Astrocyte (in vitro differentiated cells and primary cell): Measurements from ENCODE around the gene PAQR4. TPM values are rescaled to one million over a fixed set of nuclear protein-coding genes. Genes with fewer than 3 reads are reported as not detected.
A peak's percentile ranks its signal among the peaks of the same experiment; 100 is the strongest.

ENCODE experiments used
- DNase-seq: peaks from one replicate; pipeline ENCODE4 v3.0.0-alpha.2; 2010; ENCODE audit warnings: low read depth
- FAIRE-seq: peaks from 2 replicates; lab custom pipeline; 2011; peaks lifted over from hg19 to GRCh38; lab: Jason Lieb, UNC
- H2AFZ ChIP-seq: 2 replicates; pipeline ENCODE4 v1.6.0; 2012; ENCODE audit warnings: low read depth, low read length, inconsistent platforms
- H3K27ac ChIP-seq: 2 replicates; pipeline ENCODE4 v1.5.1; 2011; ENCODE audit warnings: low read depth, low read length, inconsistent platforms
- H3K27me3 ChIP-seq: 2 replicates; pipeline ENCODE4 v1.6.0; 2011; ENCODE audit warnings: low read length, inconsistent platforms; ENCODE audit not compliant: insufficient read depth
- H3K36me3 ChIP-seq: 2 replicates; pipeline ENCODE4 v1.5.1; 2011; ENCODE audit warnings: low read length, inconsistent platforms; ENCODE audit not compliant: insufficient read depth
- H3K4me1 ChIP-seq: 2 replicates; pipeline ENCODE4 v1.5.1; 2011; ENCODE audit warnings: low read length, inconsistent platforms; ENCODE audit not compliant: insufficient read depth
- H3K4me2 ChIP-seq: 2 replicates; pipeline ENCODE4 v1.6.0; 2012; ENCODE audit warnings: low read length, inconsistent platforms
- H3K4me3 ChIP-seq: 2 replicates; pipeline ENCODE4 v1.5.1; 2011; ENCODE audit warnings: low read depth, mild to moderate bottlenecking, low read length, inconsistent platforms; ENCODE audit not compliant: insufficient read depth
- H3K79me2 ChIP-seq: 2 replicates; pipeline ENCODE4 v1.6.0; 2012; ENCODE audit warnings: mild to moderate bottlenecking, low read length, inconsistent platforms; ENCODE audit not compliant: insufficient read depth
- H3K9ac ChIP-seq: 2 replicates; pipeline ENCODE4 v1.6.0; 2012; ENCODE audit warnings: mild to moderate bottlenecking, low read length, inconsistent platforms
- H3K9me3 ChIP-seq: 2 replicates; pipeline ENCODE4 v1.5.1; 2012; ENCODE audit warnings: low read depth, mild to moderate bottlenecking, low read length, inconsistent platforms; ENCODE audit not compliant: insufficient read depth
- H4K20me1 ChIP-seq: 2 replicates; pipeline ENCODE4 v1.6.0; 2012; ENCODE audit warnings: low read length, inconsistent platforms; ENCODE audit not compliant: insufficient read depth
- H3K27ac Mint-ChIP-seq: one replicate; pipeline ENCODE4 v1.8.0; 2021; ENCODE audit warnings: mild to moderate bottlenecking, mixed read lengths; ENCODE audit not compliant: unreplicated experiment
- H3K27me3 Mint-ChIP-seq: one replicate; pipeline ENCODE4 v1.8.0; 2021; ENCODE audit warnings: low read depth, mixed read lengths; ENCODE audit not compliant: unreplicated experiment
- H3K36me3 Mint-ChIP-seq: one replicate; pipeline ENCODE4 v1.8.0; 2021; ENCODE audit warnings: low read depth, mixed read lengths; ENCODE audit not compliant: unreplicated experiment
- H3K4me1 Mint-ChIP-seq: one replicate; pipeline ENCODE4 v1.8.0; 2021; ENCODE audit warnings: low read depth, mixed read lengths; ENCODE audit not compliant: unreplicated experiment
- H3K4me3 Mint-ChIP-seq: one replicate; pipeline ENCODE4 v1.8.0; 2021; ENCODE audit warnings: mild to moderate bottlenecking, moderate library complexity, mixed read lengths; ENCODE audit not compliant: unreplicated experiment
- H3K9me3 Mint-ChIP-seq: one replicate; pipeline ENCODE4 v1.8.0; 2021; ENCODE audit warnings: mild to moderate bottlenecking, mixed read lengths; ENCODE audit not compliant: unreplicated experiment
- EZH2 ChIP-seq: IDR thresholded peaks from 2 replicates; pipeline ENCODE4 v1.6.1; 2012; ENCODE audit warnings: mild to moderate bottlenecking, low read length, inconsistent platforms; ENCODE audit not compliant: insufficient read depth
- total RNA-seq: library from RNA; stranded (reverse); gene quantifications from 2 replicates; pipeline ENCODE4 v1.2.1, GENCODE V29; 2021
- TF ChIP-seq, protein P1 (sequence below): IDR thresholded peaks from 2 replicates; pipeline ENCODE4 v1.5.1; 2011; ENCODE audit warnings: low read depth, mild to moderate bottlenecking, inconsistent platforms, low read length, moderate library complexity; ENCODE audit not compliant: insufficient read depth

Gene PAQR4
- total RNA-seq, 1 donor from 2014 or later, result 4.8 TPM

DNA sequence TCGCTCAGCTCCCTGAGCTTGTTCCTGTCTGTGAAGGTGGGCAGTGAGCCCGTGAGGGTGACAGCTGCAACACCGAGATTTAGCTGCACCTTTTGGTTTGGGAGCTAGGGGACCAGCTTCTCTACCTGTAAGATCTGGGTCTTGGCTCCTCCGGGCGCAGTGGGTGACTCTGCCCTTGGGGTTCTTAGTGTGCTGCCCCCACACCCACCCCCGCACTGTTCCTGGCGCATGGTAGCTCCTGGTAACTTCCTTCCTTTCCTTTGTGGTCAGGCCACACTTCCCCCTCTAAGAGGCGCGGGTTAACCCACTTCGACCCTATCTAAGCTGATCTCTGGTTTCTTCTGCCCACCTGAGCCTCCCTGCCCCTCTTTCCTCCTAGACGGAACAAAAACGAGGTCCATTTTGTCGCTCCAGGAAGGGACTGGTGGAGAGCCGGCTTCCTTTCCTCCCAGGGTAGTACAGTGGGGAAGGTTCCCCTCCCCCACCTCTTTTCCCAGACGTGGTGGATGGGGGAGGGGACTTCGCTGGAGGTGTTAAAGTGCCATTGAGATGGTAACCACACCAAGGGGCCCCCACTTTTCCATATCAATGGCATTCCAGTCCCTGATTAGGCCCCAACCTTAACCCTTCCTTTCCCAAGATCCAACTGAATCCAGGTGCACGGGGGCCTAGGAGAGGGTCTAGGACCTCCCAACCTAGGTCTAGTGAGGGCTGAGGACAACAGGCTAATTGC is 39.0 kb downstream of the PAQR4 start:
- peak overlapping the region; percentile 65 for H3K4me3 Mint-ChIP-seq
- peaks cover 42% of the 10 kb centered on the region for H3K27me3 ChIP-seq
- H3K4me2 ChIP-seq, result no peak overlapping the region

DNA sequence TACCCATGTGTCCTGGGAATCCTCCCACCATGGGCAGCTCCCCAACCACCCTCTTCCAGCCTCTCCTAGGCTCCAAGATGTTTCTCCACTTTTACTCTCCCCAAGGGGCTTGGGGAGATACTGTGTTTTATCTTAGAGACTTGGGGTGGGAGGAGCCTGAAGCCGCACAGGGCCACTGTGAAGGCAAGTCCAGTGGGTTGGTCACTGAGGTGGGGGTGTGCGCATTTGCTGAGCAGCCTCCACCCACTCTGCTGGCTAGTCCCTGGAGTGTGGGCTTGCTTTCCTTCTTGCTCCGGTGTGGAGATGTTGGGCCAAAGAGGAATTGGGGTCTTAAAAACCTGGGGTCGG is 39.5 kb downstream of the PAQR4 start:
- no peaks in the 10 kb centered on the region for H3K36me3 ChIP-seq
- H3K36me3 Mint-ChIP-seq, result no peaks in the 10 kb centered on the region
- no peak overlapping the region for H3K4me3 ChIP-seq
- H3K27ac ChIP-seq, result no peak overlapping the region
- DNase-seq (no peak), FAIRE-seq (no peak)
- no peaks in the 10 kb centered on the region for H3K79me2 ChIP-seq
- peaks cover 5% of the 10 kb centered on the region for H4K20me1 ChIP-seq
- H3K4me3 Mint-ChIP-seq, result peak overlapping the region; percentile 65
- TF ChIP-seq, protein P1, sequence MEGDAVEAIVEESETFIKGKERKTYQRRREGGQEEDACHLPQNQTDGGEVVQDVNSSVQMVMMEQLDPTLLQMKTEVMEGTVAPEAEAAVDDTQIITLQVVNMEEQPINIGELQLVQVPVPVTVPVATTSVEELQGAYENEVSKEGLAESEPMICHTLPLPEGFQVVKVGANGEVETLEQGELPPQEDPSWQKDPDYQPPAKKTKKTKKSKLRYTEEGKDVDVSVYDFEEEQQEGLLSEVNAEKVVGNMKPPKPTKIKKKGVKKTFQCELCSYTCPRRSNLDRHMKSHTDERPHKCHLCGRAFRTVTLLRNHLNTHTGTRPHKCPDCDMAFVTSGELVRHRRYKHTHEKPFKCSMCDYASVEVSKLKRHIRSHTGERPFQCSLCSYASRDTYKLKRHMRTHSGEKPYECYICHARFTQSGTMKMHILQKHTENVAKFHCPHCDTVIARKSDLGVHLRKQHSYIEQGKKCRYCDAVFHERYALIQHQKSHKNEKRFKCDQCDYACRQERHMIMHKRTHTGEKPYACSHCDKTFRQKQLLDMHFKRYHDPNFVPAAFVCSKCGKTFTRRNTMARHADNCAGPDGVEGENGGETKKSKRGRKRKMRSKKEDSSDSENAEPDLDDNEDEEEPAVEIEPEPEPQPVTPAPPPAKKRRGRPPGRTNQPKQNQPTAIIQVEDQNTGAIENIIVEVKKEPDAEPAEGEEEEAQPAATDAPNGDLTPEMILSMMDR, result no peak
- TF ChIP-seq EZH2, result no peak
- H3K27me3 Mint-ChIP-seq, result peaks cover 2% of the 10 kb centered on the region
- no peaks in the 10 kb centered on the region for H3K9me3 Mint-ChIP-seq
- H3K27me3 ChIP-seq, result peaks cover 47% of the 10 kb centered on the region
- no peak overlapping the region for H2AFZ ChIP-seq
- no peak overlapping the region for H3K27ac Mint-ChIP-seq
- H3K4me2 ChIP-seq, result no peak overlapping the region
- peaks cover 22% of the 10 kb centered on the region for H3K4me1 ChIP-seq
- peaks cover 17% of the 10 kb centered on the region for H3K4me1 Mint-ChIP-seq
- H3K9ac ChIP-seq, result no peak overlapping the region
- H3K9me3 ChIP-seq, result no peaks in the 10 kb centered on the region

More for the DNA sequence above, 39.0 kb downstream of the PAQR4 start:
- Histone ChIP-seq H3K9me3 (no peaks in the 10 kb centered on the region), H4K20me1 (peaks cover 5% of the 10 kb centered on the region), H3K79me2 (no peaks in the 10 kb centered on the region), H2AFZ (no peak overlapping the region), H3K36me3 (no peaks in the 10 kb centered on the region), H3K9ac (no peak overlapping the region), H3K27ac (no peak overlapping the region), H3K4me1 (peaks cover 18% of the 10 kb centered on the region), H3K4me3 (no peak overlapping the region)
- Mint-ChIP-seq H3K36me3 (no peaks in the 10 kb centered on the region), H3K9me3 (no peaks in the 10 kb centered on the region), H3K27me3 (peaks cover 2% of the 10 kb centered on the region), H3K4me1 (peaks cover 17% of the 10 kb centered on the region), H3K27ac (peak overlapping the region; percentile 47)
- no peak for TF ChIP-seq EZH2
- TF ChIP-seq, protein P1, result no peak
- DNase-seq, result no peak
- FAIRE-seq, result no peak
